ENCODE data around the gene MSMP. TPM values are rescaled to one million over a fixed set of nuclear protein-coding genes. Genes with fewer than 3 reads are reported as not detected.

MSMP gene
- total RNA-seq, 1 donor from 2014 or later, result not detected

DNA sequence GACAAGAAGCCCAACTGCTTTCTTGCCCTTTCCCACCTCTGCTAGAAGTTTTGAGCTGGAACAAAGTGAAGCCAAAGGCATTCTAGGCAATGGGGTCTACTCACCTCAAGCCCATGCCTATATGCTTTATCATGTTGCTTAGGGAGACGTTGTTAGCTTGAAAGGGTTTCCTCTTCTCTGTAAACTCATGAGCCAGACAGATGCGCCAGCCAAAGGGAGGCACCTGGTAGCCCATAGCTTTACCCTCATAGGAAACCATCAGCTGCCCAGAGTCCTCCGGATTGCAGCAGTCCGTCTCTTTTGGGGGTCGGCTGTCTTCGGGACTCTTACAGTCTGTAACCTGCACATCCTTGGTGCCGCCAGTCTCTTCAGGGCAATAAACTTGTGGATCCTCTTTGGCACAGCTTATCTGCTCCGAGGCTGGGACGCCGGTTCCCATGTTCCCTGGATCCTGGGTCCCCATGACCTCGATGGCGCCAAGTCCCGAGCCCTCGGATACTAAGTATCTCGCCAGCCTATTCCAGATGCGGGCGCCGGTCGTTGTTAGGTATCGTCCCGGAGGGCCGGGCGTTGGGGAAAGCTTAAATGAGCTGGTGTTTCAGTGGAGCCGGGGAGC, 5.7 kb downstream of the MSMP start:
- Histone ChIP-seq H4K20me1 (ENCODE audit: insufficient read depth, low read length) (peaks cover 52% of the 10 kb centered on the region), H3K4me3 (ENCODE audit: insufficient read depth, low read depth, low read length) (peak overlapping the region; percentile 92), H3K36me3 (ENCODE audit: insufficient read depth, low read length) (peaks cover 29% of the 10 kb centered on the region), H3K9me3 (ENCODE audit: insufficient read depth, low read depth, low read length) (no peaks in the 10 kb centered on the region), H3K27ac (ENCODE audit: low read depth, low read length) (peak overlapping the region; percentile 63), H3K79me2 (ENCODE audit: insufficient read depth, low read length) (peaks cover 71% of the 10 kb centered on the region), H3K27me3 (ENCODE audit: insufficient read depth, low read length) (no peaks in the 10 kb centered on the region), H3K4me2 (ENCODE audit: low read length) (peak overlapping the region; percentile 95), H3K4me1 (ENCODE audit: insufficient read depth, low read length) (peaks cover 26% of the 10 kb centered on the region), H2AFZ (ENCODE audit: low read depth, low read length) (peak overlapping the region; percentile 91), H3K9ac (ENCODE audit: low read length) (peak overlapping the region; percentile 93)
- no peaks in the 10 kb centered on the region for H3K27me3 Mint-ChIP-seq (ENCODE audit: low read depth, unreplicated experiment)
- no peaks in the 10 kb centered on the region for H3K9me3 Mint-ChIP-seq (ENCODE audit: unreplicated experiment)
- FAIRE-seq (no peak), DNase-seq (ENCODE audit: low read depth) (no peak)
- no peak for TF ChIP-seq EZH2 (IDR thresholded peaks at IDR 0.05; ENCODE audit: insufficient read depth, low read length)
- TF ChIP-seq CTCF (IDR thresholded peaks at IDR 0.05; ENCODE audit: insufficient read depth, low read depth, low read length), result no peak
- peaks cover 24% of the 10 kb centered on the region for H3K36me3 Mint-ChIP-seq (ENCODE audit: low read depth, unreplicated experiment)
- peak overlapping the region; percentile 79 for H3K27ac Mint-ChIP-seq (ENCODE audit: unreplicated experiment)
- H3K4me3 Mint-ChIP-seq (ENCODE audit: unreplicated experiment), result peak overlapping the region; percentile 83
- peaks cover 22% of the 10 kb centered on the region for H3K4me1 Mint-ChIP-seq (ENCODE audit: low read depth, unreplicated experiment)

- Histone ChIP-seq H3K9ac (ENCODE audit: low read length) (peak overlapping the region; percentile 13), H3K4me2 (ENCODE audit: low read length) (peak overlapping the region; percentile 95), H3K36me3 (ENCODE audit: insufficient read depth, low read length) (peaks cover 31% of the 10 kb centered on the region), H3K9me3 (ENCODE audit: insufficient read depth, low read depth, low read length) (no peaks in the 10 kb centered on the region), H3K4me1 (ENCODE audit: insufficient read depth, low read length) (peaks cover 26% of the 10 kb centered on the region), H2AFZ (ENCODE audit: low read depth, low read length) (no peak overlapping the region), H3K79me2 (ENCODE audit: insufficient read depth, low read length) (peaks cover 80% of the 10 kb centered on the region), H3K27ac (ENCODE audit: low read depth, low read length) (no peak overlapping the region), H4K20me1 (ENCODE audit: insufficient read depth, low read length) (peaks cover 57% of the 10 kb centered on the region), H3K4me3 (ENCODE audit: insufficient read depth, low read depth, low read length) (peak overlapping the region; percentile 92), H3K27me3 (ENCODE audit: insufficient read depth, low read length) (no peaks in the 10 kb centered on the region)
- peaks cover 22% of the 10 kb centered on the region for H3K4me1 Mint-ChIP-seq (ENCODE audit: low read depth, unreplicated experiment)
- DNase-seq (ENCODE audit: low read depth), result no peak
- H3K36me3 Mint-ChIP-seq (ENCODE audit: low read depth, unreplicated experiment), result peaks cover 24% of the 10 kb centered on the region
- no peak for FAIRE-seq
- no peaks in the 10 kb centered on the region for H3K9me3 Mint-ChIP-seq (ENCODE audit: unreplicated experiment)
- no peaks in the 10 kb centered on the region for H3K27me3 Mint-ChIP-seq (ENCODE audit: low read depth, unreplicated experiment)
- peak overlapping the region; percentile 83 for H3K4me3 Mint-ChIP-seq (ENCODE audit: unreplicated experiment)
- H3K27ac Mint-ChIP-seq (ENCODE audit: unreplicated experiment), result no peak overlapping the region
- no peak for TF ChIP-seq CTCF (IDR thresholded peaks at IDR 0.05; ENCODE audit: insufficient read depth, low read depth, low read length)
- no peak for TF ChIP-seq EZH2 (IDR thresholded peaks at IDR 0.05; ENCODE audit: insufficient read depth, low read length)
Measured at GRCh38 chr9:35746583-35746982, 7.5 kb downstream of the MSMP start.

- no peak for TF ChIP-seq CTCF (IDR thresholded peaks at IDR 0.05; ENCODE audit: insufficient read depth, low read depth, low read length)
- no peak for TF ChIP-seq EZH2 (IDR thresholded peaks at IDR 0.05; ENCODE audit: insufficient read depth, low read length)
- H3K27me3 Mint-ChIP-seq (ENCODE audit: low read depth, unreplicated experiment), result no peaks in the 10 kb centered on the region
- no peak for FAIRE-seq
- peaks cover 27% of the 10 kb centered on the region for H3K36me3 ChIP-seq (ENCODE audit: insufficient read depth, low read length)
- peaks cover 33% of the 10 kb centered on the region for H3K36me3 Mint-ChIP-seq (ENCODE audit: low read depth, unreplicated experiment)
- H3K9me3 ChIP-seq (ENCODE audit: insufficient read depth, low read depth, low read length), result no peaks in the 10 kb centered on the region
- H4K20me1 ChIP-seq (ENCODE audit: insufficient read depth, low read length), result peaks cover 61% of the 10 kb centered on the region
- peaks cover 78% of the 10 kb centered on the region for H3K79me2 ChIP-seq (ENCODE audit: insufficient read depth, low read length)
- H3K9ac ChIP-seq (ENCODE audit: low read length), result no peak overlapping the region
- no peak overlapping the region for H2AFZ ChIP-seq (ENCODE audit: low read depth, low read length)
- no peak overlapping the region for H3K27ac ChIP-seq (ENCODE audit: low read depth, low read length)
- no peaks in the 10 kb centered on the region for H3K9me3 Mint-ChIP-seq (ENCODE audit: unreplicated experiment)
- H3K4me1 Mint-ChIP-seq (ENCODE audit: low read depth, unreplicated experiment), result peaks cover 22% of the 10 kb centered on the region
- H3K4me3 Mint-ChIP-seq (ENCODE audit: unreplicated experiment), result peak overlapping the region; percentile 83
- H3K4me1 ChIP-seq (ENCODE audit: insufficient read depth, low read length), result peaks cover 26% of the 10 kb centered on the region
- no peak overlapping the region for H3K27ac Mint-ChIP-seq (ENCODE audit: unreplicated experiment)
- H3K4me2 ChIP-seq (ENCODE audit: low read length), result peak overlapping the region; percentile 95
- H3K27me3 ChIP-seq (ENCODE audit: insufficient read depth, low read length), result no peaks in the 10 kb centered on the region
- peak overlapping the region; percentile 1 for H3K4me3 ChIP-seq (ENCODE audit: insufficient read depth, low read depth, low read length)
- no peak for DNase-seq (ENCODE audit: low read depth)
Measured at GRCh38 chr9:35745569-35745968, 8.5 kb downstream of the MSMP start.

Data from astrocyte (in vitro differentiated cells and primary cell).